SK-N-DZ (cell line): ENCODE results near the gene ANAPC10.
"Not testable (repeated sequence)": the region's sequence is repeated elsewhere in the genome, so short reads cannot be mapped to it uniquely, and the experiment has no call there.

Experiments
- DNase-seq: peaks from one replicate; pipeline ENCODE4 v3.0.0-alpha.2; 2015; ENCODE audit warnings: low spot score

The ANAPC10 gene

DNA sequence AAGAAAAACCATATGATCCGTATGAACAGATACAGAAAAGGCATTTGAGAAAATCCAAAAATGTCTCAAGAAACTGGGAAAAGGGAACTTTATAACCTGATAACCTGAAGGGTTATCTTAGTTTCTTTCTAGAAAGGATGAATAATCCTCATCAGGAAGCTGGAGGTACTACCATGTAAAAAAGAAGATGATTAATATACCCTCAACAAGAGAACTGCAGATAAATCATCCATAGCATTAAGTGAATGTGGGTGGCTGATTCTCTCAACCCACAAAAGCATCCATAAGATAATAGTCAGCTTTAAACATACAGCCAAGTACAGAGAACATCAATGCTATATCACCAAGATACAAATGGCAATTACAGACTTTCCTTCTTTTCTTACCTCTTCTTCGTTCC, 26.4 kb downstream of the ANAPC10 start:
- DNase-seq = no peak

DNA sequence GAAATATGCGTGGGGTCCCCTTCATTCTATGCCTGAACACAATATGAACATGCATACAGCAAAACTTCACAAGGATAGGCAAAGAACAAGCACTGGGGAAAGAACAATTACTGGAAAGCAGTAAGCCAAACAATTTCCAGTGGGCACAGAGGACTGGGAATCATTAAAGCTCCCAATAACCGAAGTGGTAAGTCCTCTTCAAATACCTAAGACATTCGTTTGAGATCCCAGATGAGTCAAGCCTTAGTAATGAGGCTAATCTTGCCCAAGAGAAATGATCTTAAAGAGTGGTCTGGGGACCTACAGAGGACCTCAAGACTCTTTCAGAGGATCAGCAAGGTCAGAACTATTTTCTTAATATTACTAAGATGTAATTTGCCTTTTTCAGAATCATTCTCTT, 28.6 kb downstream of the ANAPC10 start:
- DNase-seq = no peak

DNA sequence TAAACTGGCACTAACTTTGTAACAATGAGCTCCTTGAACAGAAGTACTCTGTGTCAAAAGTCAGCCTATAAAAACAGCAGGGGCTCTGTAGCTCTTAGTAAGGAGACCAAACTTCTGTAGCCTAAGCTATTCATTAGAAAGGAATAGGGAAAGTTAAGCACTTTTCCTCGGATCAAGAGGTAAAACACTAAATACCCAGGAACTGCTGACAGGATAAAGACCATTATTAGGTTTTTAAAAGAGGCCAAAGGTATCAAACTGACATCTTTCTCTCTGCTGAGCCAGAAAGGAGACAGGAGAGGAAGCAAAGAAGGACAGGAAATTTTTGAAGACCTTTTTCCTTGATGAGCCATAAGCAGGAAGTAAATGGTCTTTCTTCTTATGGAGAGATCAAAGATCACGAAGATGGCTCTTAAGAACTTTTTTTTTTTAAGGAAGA, 31.9 kb downstream of the ANAPC10 start:
- no peak for DNase-seq

DNA sequence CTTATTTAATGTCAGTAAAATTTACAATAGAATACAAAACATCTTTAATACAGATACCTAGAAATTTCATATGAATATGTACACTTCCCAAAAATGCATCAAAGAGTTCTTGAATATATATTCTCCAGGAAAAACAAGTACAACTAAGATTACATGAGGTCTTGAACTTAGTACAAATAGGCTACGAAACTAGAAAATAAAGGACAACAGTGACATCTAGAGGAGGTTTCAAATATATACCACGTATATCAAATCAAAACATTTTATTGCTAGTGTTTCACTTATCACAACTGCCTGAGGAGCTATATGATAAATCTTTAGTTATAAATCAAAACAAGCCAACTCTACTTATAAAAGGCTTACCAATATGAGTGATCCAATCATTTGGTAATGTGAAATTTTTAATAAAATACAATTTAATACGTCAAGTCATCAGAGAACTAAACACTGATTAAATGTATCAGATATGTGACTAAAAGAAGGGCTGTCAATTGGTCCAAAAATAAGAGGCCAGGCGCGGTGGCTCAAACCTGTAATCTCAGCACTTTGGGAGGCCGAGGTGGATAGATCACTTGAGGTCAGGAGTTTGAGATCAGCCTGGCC, 36.6 kb downstream of the ANAPC10 start:
- peak; percentile 41 for DNase-seq

DNA sequence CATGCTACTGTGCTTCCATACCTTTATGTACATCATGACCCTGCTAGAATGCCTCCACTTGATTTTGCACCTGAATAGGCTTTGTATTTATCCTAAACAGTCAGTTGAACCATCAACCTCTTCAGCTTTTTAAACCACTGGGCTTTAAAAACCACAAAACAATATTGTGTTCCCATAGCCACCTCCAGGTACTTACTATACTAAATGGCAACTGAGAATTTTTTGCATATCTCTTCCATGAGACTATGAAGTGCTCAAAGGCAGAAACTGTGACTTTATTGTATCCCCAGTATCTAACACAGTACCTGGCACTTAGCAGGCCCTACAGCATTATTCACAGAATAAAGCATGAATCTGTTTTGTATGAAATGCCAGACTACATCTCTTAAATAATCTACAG, 39.7 kb downstream of the ANAPC10 start:
- no peak for DNase-seq

DNA sequence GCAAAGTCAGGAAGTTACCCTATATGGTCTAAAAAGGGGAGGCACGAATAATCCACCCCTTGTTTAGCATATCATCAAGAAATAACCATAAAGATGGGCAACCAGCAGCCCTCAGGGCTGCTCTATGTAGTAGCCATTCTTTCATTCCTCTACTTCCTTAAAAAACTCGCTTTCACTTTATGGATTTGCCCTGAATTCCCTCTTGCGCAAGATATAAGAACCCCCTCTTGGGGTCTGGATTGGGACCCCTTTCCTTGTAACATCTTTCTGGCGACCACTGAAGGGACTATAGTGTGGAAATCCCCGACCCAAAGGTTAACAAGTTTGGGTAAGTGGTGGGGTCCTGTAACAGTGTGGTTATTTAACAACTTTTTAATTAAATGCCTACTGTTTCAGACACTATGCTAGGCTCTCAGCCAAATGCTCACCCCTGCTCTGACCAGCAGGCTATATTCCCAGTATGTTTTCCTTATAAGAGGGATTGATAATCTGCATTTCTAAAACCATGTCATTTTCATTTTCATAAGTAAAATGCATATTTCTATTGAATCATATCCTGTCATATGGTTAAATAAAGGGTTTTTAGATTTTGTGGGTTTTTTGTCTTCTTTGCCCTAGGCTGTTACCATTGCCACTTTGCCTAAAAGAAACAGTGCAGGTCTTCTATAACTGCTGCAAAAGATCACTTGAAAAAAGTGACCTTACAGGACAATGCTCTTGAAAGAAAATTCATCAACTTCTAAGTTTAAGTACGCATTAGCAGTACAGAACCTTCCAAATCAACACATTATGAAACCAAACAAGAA, 41.5 kb downstream of the ANAPC10 start:
- no peak for DNase-seq

DNA sequence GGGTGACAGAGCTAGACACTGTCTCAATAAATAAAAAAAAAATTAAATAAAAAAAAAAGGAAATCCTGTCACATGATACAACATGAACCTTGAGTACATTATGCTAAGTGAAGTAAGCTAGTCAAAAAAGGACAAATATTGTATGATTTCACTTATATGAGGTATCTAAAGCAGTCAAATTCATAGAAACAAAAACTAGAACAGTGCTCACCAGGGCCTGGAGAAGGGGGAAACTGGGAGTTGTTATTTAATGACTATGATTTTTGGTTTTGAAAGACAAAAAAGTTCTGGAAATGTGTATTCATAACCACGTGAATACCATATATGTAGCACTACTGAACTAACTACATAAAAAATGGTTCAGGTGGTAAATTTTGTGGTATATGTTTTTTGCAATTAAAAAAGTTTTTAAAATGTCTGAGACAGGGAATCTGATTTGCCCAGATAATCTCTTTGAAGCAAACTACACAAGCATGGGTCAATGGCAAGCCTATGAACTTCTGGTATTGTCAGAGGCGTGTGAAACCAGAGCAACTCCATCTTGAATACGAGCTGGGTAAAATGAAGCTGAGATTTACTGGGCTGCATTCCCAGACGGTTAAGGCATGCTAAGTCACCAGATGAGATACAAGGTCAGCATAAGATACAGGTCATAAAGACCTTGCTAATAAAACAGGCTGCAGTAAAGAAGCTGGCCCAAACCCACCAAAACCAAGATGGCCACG, 42.3 kb downstream of the ANAPC10 start:
- DNase-seq = no peak

DNA sequence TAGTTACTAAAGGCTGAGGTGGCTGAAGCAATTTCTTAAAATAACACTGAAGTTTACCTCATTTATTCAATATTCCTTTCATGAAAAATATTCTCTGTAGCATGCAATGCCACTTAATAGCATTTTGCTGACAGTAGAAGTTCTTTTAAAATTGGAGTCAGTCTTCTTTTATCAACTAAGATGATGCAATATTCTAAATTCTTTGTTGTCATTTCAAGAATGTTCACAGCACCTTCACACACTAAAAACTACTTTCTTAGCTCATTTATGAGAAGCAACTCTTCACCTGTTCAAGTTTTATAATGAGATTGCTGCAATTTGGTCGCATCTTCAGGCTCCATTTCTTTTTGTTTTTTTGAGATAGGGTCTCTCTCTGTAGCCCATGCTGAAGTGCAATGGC, 48.8 kb downstream of the ANAPC10 start:
- DNase-seq = no peak

DNA sequence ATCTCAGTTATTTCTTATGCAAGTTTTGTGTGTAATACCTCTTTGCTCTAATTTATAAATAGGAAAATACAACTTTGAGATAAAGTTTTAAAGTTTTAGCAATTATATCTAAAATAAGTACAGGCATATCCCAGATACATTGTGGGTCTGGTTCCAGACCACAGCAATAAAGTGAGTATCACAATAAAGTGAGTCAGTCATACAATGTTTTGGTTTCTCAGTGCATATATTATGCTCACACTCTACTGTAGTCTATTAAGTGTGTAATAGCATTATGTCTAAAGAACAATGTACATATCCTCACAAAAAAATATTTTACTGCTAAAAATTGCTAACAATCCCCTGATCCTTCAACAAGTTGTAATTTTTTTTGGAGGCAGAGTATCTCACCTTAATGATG, 49.2 kb downstream of the ANAPC10 start:
- DNase-seq = no peak

DNA sequence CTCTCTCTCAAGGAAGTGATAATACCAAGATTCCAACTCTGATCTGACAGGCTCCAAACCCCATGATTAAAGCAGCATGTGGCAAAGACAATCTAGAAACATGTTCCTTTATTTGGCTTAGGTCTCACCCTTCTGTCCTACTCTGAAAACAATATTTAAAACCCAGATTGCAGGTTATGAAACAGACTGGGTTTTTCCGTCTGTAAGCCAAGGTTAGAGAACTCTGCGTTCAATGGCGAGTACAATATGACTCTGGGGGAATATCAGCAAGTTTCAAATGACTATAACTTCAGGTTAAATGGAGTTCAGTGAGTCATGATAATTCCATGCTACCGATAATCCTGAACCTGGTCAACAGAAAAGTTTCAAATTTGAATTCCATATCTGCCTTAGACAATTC, 50.8 kb downstream of the ANAPC10 start:
- DNase-seq = no peak

DNA sequence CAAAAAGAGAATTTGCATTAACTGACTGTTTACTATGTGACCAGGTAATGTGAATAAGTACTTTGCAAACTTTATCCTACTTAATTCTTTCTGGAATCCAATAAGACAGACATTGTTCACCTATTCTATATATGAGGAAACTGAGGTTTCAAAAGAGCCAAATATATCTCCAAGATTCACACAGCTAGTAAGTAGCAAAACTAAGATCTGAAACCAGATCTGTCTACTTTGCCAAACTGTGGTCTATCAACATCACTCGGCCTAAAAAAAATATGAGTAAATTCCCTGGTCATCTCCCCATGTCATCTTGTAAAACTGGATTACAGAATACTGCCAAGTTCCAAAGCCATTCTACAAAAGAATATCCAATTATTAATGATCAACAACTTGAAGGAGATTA, 52.8 kb downstream of the ANAPC10 start:
- DNase-seq = no peak

DNA sequence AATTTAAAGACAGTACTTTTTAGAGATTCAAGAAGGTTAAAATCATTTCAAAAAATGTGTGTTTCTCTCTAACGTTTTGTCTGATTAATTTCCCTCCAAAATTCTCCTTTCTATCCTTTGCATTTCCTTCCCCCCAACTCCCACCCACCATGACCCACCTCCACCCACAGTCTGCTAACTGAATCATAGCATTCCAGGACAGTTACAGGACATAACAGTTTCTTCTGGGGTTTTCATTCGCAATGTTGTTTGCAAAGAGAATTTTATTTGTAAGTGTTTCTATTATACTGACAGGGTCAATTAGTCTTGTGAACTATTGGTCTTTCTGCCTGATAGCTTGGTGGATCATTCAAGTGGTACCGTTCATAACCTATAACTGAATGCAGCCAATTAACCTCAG, 53.7 kb downstream of the ANAPC10 start:
- DNase-seq = no peak

DNA sequence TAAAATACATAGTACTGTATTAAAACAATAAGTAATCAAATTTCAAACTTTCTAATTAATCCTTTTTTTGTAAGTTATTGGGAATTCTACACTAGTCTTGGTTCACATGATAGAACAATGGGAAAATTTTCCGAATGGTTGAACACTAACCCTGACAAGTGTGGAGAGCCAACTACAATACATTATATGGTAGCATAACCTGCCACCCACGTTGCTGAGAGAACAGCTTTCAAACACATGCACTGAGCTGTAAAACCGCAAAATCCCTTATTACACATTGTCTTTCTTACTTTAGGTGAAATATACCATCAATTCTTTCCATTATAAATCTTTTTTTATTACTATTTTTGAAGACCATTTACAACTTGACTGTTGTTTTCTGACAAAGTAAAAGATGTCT, 54.7 kb downstream of the ANAPC10 start:
- no peak for DNase-seq

DNA sequence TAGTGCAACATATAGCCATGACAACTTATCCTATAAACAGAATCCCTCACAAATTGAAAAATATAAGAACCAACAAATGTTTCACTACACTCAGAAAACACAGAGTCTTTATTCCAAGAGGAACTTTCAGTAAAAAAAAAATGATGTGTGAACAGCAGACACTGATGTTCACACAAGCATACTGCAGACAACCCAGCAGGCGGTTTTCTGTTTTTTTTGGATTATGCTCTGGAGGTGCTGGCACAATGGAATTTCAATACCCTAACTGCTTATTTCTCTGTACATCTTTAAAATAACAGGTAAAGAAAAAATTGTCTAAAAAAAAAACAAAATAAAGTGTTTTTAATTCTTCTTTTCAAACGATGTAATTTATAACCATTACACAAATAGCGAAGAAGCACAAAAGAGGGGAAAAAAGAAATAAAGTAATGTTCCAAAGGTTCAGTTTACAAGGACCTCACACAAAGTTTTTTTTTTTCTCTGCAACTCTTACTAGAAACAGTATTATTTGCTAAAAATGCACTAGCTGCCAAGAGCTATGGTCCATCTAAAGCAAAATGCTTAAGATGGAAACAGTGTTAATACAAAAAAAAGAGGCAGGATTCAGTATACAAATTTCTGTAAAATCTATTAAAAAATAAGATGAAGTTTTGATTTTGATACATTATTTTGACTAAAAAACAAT, 55.3 kb downstream of the ANAPC10 start:
- no peak for DNase-seq

DNA sequence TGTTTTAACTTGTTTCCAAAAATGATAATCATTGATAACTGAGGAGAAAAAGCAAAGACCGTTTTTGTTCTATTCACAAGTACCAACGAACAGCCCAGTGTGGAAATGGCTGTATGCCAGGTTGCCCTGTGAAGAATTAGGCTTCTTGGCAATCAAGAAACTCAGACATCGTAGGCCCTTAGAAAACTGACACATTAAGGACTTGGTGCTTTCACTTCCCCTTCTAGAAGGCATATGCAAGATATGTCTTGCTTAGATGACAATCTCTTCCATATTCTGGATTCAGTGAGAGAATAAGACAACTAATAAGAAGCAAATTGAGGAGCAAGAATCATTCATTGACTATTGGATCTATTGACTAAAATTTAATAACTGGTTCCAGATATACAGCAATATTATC, 56.6 kb downstream of the ANAPC10 start:
- no peak for DNase-seq

DNA sequence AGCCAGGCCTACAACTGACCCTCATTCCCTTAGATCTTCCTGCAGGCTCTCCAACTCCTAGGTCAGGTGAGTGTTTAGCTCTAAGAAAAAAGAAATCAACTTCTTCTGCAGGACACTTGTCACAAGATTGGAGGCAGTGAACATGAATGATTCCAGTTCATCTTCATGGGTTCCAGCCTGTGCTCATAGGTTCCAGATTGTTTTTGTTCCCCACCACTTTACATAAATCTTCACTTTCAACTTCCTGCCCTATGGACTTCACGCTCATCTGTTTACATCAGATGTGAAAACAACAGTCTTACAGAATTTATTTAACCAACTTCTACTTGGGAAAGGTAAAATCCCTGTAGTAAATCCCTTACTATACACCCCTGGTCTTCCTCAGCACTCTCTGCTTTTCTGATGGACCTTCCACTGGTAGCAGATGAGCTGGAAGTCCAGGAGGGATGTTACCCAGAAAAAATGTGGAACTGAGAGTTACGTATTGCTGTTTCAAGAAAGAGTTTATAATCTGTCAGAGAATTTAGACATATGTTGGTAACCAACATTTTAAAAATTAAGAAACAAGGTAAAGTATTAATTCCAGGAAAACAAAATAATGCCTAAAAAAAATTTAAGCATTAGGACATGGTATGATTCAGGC, 62.4 kb downstream of the ANAPC10 start:
- no peak for DNase-seq

DNA sequence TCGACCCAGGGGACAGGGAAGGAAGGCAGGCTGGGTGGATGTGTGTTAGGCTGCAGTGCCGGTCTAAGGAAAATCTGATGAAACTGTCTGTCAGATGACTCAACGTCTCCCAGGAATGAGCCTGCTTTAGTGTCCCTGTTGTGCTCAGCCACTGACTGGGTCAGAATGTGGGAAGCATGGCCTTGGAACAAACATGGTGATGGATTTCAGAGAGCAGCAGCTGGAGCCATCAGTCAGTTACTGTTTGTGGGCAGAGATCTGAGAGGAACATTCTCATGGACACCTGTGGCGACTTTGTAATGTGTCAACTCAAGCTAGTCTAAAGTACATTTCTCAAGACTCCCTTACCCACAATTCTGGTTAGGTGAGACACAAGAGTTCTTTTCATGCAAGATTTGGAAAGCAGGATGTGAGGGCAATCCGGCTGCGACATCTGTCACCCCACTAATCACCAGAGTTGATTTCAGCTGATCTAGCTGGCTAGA, 63.2 kb downstream of the ANAPC10 start:
- no peak for DNase-seq

DNA sequence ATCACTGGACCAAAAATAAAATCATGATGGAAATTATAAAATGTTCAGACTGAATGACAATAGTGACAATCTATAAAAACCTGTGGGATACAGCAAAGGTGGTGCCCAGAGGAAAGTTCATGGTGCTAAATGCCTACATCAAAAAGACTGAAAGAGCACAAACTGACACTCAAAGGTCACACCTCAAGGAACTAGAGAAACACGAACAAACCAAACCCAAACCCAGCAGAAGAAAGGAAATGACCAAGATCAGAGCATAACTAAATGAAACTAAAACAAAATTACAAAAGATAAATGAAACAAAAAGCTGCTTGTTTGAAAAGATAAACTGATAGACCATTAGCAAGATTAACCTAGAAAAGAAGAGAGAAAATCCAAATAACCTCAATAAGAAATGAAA, 78.7 kb downstream of the ANAPC10 start:
- DNase-seq = no peak

DNA sequence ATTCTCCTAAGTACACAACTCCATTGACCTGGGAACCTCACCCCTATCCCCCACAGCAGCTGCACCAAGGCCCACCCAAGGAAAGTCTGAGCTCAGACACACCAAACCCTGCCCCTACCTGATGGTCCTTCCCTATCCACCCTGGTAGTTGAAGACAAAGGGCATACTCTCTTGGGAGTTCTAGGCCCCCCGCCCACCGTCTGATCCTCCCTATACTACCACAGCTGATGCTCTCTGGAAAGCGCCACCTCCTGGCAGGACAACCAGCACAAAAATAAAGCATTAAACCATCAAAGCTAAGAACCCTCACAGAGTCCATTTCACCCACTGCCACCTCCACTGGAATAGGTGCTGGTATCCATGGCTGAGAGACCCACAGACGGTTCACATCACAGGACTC, 83.6 kb downstream of the ANAPC10 start:
- no peak for DNase-seq

DNA sequence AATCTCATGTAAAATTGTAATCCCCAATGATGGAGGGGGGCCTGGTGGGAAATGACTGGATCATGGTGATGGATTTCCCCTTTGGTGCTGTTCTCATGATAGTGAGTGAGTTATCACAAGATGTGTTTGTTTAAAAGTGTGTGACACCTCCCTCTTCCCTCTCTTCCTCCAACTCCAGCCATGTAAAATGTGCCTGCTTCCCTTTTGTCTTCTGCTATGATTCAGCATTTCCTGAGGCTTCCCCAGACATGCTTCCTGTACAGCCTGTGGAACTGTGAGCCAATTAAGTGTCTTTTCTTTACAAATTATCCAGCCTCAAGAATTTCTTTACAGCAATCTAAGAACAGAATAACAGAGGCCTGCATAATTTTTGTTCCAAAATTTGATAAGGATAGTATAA, 85.2 kb downstream of the ANAPC10 start:
- no peak for DNase-seq

DNA sequence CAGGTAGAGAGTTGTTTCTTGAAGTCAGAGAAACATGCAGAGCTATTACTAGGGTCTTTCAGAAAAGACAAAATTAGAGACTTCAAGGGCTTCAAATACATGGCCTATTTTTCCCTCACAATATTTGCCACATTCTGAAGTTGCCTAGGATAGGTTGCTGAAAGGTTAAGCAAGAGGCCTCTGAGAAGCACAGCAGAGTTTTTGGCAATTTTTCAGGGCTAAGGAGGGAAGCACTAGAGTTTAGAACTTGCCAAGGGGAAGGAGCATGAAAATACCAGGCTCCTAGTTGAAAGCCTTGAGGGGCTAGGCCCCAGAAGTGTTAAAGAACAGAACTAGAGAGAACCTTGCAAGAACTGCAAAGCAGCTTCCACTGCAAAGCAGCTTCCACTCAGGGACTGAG, 86.4 kb downstream of the ANAPC10 start:
- DNase-seq = no peak

DNA sequence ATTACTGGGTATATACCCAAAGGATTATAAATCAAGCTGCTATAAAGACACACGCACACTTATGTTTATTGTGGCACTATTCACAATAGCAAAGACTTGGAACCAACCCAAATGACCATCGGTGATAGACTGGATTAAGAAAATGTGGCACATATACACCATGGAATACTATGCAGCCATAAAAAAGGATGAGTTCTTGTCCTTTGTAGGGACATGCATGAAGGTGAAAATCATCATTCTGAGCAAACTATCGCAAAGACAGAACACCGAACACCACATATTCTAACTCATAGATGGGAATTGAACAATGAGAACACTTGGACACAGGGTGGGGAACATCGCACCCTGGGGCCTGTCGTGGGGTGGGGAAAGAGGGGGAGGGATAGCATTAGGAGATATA, 87.7 kb downstream of the ANAPC10 start:
- DNase-seq = not testable (repeated sequence)
